WTC11 (cell line): ENCODE measurements around the gene ATPAF1. TPM values are rescaled to one million over a fixed set of nuclear protein-coding genes. Genes with fewer than 3 reads are reported as not detected.

Experiments
- ATAC-seq: fragments of 200-7000 bp; cut with Tn5 transposase; 2 replicates; pipeline ENCODE4 v1.10.0; 2021; ENCODE audit warnings: mild to moderate bottlenecking, moderate library complexity
- CTCF ChIA-PET: fragments of 300-600 bp; sonication (Branson Sonifier 250); formaldehyde crosslinking; loops from one replicate; lab custom pipeline; 2021; ENCODE audit warnings: antibody characterized with exemption; lab: Charles Lee
- POLR2A ChIA-PET: fragments of 350-600 bp; sonication (Branson Sonifier 250); formaldehyde crosslinking; loops from one replicate; lab custom pipeline; 2021; ENCODE audit warnings: antibody characterized with exemption; lab: Charles Lee
- DNase-seq: peaks from one replicate; pipeline ENCODE4 v3.0.0; 2021; ENCODE audit warnings: low spot score
- H3K27ac Mint-ChIP-seq: 2 replicates; pipeline ENCODE4 v1.8.0; 2021; ENCODE audit warnings: mixed read lengths
- H3K27me3 Mint-ChIP-seq: 2 replicates; pipeline ENCODE4 v1.8.0; 2021; ENCODE audit warnings: low read depth, mild to moderate bottlenecking, moderate library complexity, mixed read lengths
- H3K36me3 Mint-ChIP-seq: 2 replicates; pipeline ENCODE4 v1.8.0; 2021; ENCODE audit warnings: mixed read lengths
- H3K4me1 Mint-ChIP-seq: 2 replicates; pipeline ENCODE4 v1.8.0; 2022; ENCODE audit warnings: mixed read lengths
- H3K4me3 Mint-ChIP-seq: 2 replicates; pipeline ENCODE4 v1.8.0; 2021; ENCODE audit warnings: mild to moderate bottlenecking, moderate library complexity, mixed read lengths
- H3K9me3 Mint-ChIP-seq: 2 replicates; pipeline ENCODE4 v1.8.0; 2021; ENCODE audit warnings: mixed read lengths
- ATF1 ChIP-seq: sonication (generic); formaldehyde crosslinking; IDR thresholded peaks from 2 replicates; pipeline ENCODE4 v1.8.1; 2023; ENCODE audit warnings: mild to moderate bottlenecking, moderate library complexity, missing genetic modification reagents
- ATF2 ChIP-seq: sonication (generic); formaldehyde crosslinking; IDR thresholded peaks from 2 replicates; pipeline ENCODE4 v1.8.1; 2022; ENCODE audit warnings: low read depth, missing genetic modification reagents, borderline replicate concordance
- CREB1 ChIP-seq: sonication (generic); formaldehyde crosslinking; IDR thresholded peaks from 2 replicates; pipeline ENCODE4 v1.8.0; 2023; ENCODE audit warnings: mild to moderate bottlenecking, missing genetic modification reagents
- E2F5 ChIP-seq: sonication (generic); formaldehyde crosslinking; IDR thresholded peaks from 2 replicates; pipeline ENCODE4 v1.8.1; 2022; ENCODE audit warnings: mild to moderate bottlenecking, moderate library complexity, missing genetic modification reagents
- ESRRA ChIP-seq: sonication (generic); formaldehyde crosslinking; IDR thresholded peaks from 2 replicates; pipeline ENCODE4 v1.8.1; 2022; ENCODE audit warnings: mild to moderate bottlenecking, missing genetic modification reagents, borderline replicate concordance
- FOXP1 ChIP-seq: sonication (generic); formaldehyde crosslinking; IDR thresholded peaks from 2 replicates; pipeline ENCODE4 v1.8.0; 2022; ENCODE audit warnings: missing genetic modification reagents, mild to moderate bottlenecking, moderate library complexity, borderline replicate concordance
- MLX ChIP-seq: sonication (generic); formaldehyde crosslinking; IDR thresholded peaks from 2 replicates; pipeline ENCODE4 v1.8.1; 2023; ENCODE audit warnings: mild to moderate bottlenecking, missing genetic modification reagents, moderate library complexity
- NFATC4 ChIP-seq: fragments of 250-450 bp; sonication (Bioruptor Pico); IDR thresholded peaks from 2 replicates; pipeline ENCODE4 v1.9.0; 2021; ENCODE audit warnings: mild to moderate bottlenecking
- NFYB ChIP-seq: sonication (generic); formaldehyde crosslinking; conservative IDR thresholded peaks from 2 replicates; pipeline ENCODE4 v1.8.0; 2022; ENCODE audit warnings: low read depth, missing genetic modification reagents
- NR1H2 ChIP-seq: sonication (generic); formaldehyde crosslinking; IDR thresholded peaks from 2 replicates; pipeline ENCODE4 v1.9.0; 2021; ENCODE audit warnings: mild to moderate bottlenecking, moderate library complexity, missing genetic modification reagents
- NR2C2 ChIP-seq: sonication (generic); formaldehyde crosslinking; IDR thresholded peaks from 2 replicates; pipeline ENCODE4 v1.8.0; 2022; ENCODE audit warnings: mild to moderate bottlenecking, missing genetic modification reagents
- PREB ChIP-seq: sonication (generic); formaldehyde crosslinking; IDR thresholded peaks from 2 replicates; pipeline ENCODE4 v1.8.1; 2022; ENCODE audit warnings: mild to moderate bottlenecking, missing genetic modification reagents, moderate library complexity, borderline replicate concordance
- TCF7 ChIP-seq: sonication (generic); formaldehyde crosslinking; IDR thresholded peaks from 2 replicates; pipeline ENCODE4 v1.8.0; 2022; ENCODE audit warnings: mild to moderate bottlenecking, low read depth, missing genetic modification reagents, moderate library complexity
- ZNF396 ChIP-seq: fragments of 250-450 bp; sonication (Bioruptor Pico); IDR thresholded peaks from 2 replicates; pipeline ENCODE4 v1.8.0; 2021; ENCODE audit warnings: mild to moderate bottlenecking, moderate library complexity, borderline replicate concordance
- ZSCAN18 ChIP-seq: fragments of 250-450 bp; sonication (Bioruptor Pico); IDR thresholded peaks from 2 replicates; pipeline ENCODE4 v2.1.2; 2022; ENCODE audit warnings: mild to moderate bottlenecking, moderate library complexity
- total RNA-seq: library from RNA; stranded (reverse); gene quantifications from 3 replicates; pipeline ENCODE4 v1.2.3, GENCODE V29; 2021

The ATPAF1 gene
- total RNA-seq, 1 experiment from 2014 or later = 35.7 TPM

GRCh38 chr1:46601257-46602007 is 66.7 kb downstream of the ATPAF1 start (continued):
- TF ChIP-seq PREB (CRISPR knock-in tag) (no peak), ATF2 (CRISPR knock-in tag) (no peak)
- TF ChIP-seq, all 79 proteins: peak for 0

GRCh38 chr1:46599059-46599970 is 68.8 kb downstream of the ATPAF1 start:
- H3K9me3 Mint-ChIP-seq = no peaks in the 10 kb centered on the region
- H3K4me3 Mint-ChIP-seq = no peak overlapping the region
- peaks cover 8% of the 10 kb centered on the region for H3K4me1 Mint-ChIP-seq
- ChIA-PET POLR2A (no interaction called here), CTCF (no interaction called here)
- DNase-seq (no peak), ATAC-seq (no peak)
- H3K36me3 Mint-ChIP-seq = no peaks in the 10 kb centered on the region
- H3K27me3 Mint-ChIP-seq = no peaks in the 10 kb centered on the region
- H3K27ac Mint-ChIP-seq = no peak overlapping the region
- TF ChIP-seq ZNF396 (CRISPR knock-in tag) (no peak), ESRRA (CRISPR knock-in tag) (no peak), ZSCAN18 (CRISPR knock-in tag) (no peak), CREB1 (CRISPR knock-in tag) (no peak), NFYB (CRISPR knock-in tag) (no peak), FOXP1 (CRISPR knock-in tag) (no peak)

- DNase-seq (no peak), ATAC-seq (no peak)
- ChIA-PET POLR2A (no interaction called here), CTCF (interaction anchor here (0.7 to 1.8 kb wide), 3 partner anchors 10 to 150 kb away, joined by 4 to 5 read pairs (median 4); no protein-coding TSS in a partner anchor)
- Mint-ChIP-seq H3K9me3 (no peaks in the 10 kb centered on the region), H3K4me3 (no peak overlapping the region), H3K27ac (no peak overlapping the region), H3K27me3 (no peaks in the 10 kb centered on the region), H3K4me1 (no peaks in the 10 kb centered on the region), H3K36me3 (peaks cover 14% of the 10 kb centered on the region)
- no peak for TF ChIP-seq PREB (CRISPR knock-in tag)
- no peak for TF ChIP-seq NFATC4 (CRISPR knock-in tag)
- TF ChIP-seq E2F5 = no peak
- TF ChIP-seq MLX = no peak
- TF ChIP-seq TCF7 = no peak
- TF ChIP-seq NR2C2 (CRISPR knock-in tag) = no peak
- TF ChIP-seq CREB1 (CRISPR knock-in tag) = no peak
- TF ChIP-seq ATF1 (CRISPR knock-in tag) = no peak
- no peak for TF ChIP-seq NR1H2 (CRISPR knock-in tag)
Measured at GRCh38 chr1:46596846-46597245, 71.3 kb downstream of the ATPAF1 start.
